ENCODE data around the gene SFXN5. TPM values are rescaled to one million over a fixed set of nuclear protein-coding genes. Genes with fewer than 3 reads are reported as not detected.

Gene SFXN5
- total RNA-seq, 1 experiment from 2014 or later, result 23.9 TPM

GRCh38 chr2:72983500-72984161 is 87.9 kb downstream of the SFXN5 start:
- no peaks in the 10 kb centered on the region for H3K27me3 ChIP-seq (ENCODE audit: control insufficient read depth, insufficient read depth, low read length)
- no peak for DNase-seq
- no peaks in the 10 kb centered on the region; the same call in 1 of the 2 replicates for H3K36me3 ChIP-seq (replicated peaks; ENCODE audit: control insufficient read depth, insufficient read depth, low read length)
- no peak overlapping the region for H3K4me3 ChIP-seq (ENCODE audit: insufficient read depth, low read depth, low read length)

- no peak for DNase-seq
- no peak overlapping the region for H3K4me3 ChIP-seq (ENCODE audit: insufficient read depth, low read depth, low read length)
- H3K36me3 ChIP-seq (replicated peaks; ENCODE audit: control insufficient read depth, insufficient read depth, low read length), result no peaks in the 10 kb centered on the region; the same call in 1 of the 2 replicates
- no peaks in the 10 kb centered on the region for H3K27me3 ChIP-seq (ENCODE audit: control insufficient read depth, insufficient read depth, low read length)
These were observed 88.6 kb downstream of the SFXN5 start for GRCh38 chr2:72982781-72983499.

GRCh38 chr2:72982219-72982618 is 89.3 kb downstream of the SFXN5 start:
- H3K4me3 ChIP-seq (ENCODE audit: insufficient read depth, low read depth, low read length), result no peak overlapping the region
- H3K36me3 ChIP-seq (replicated peaks; ENCODE audit: control insufficient read depth, insufficient read depth, low read length), result no peaks in the 10 kb centered on the region; the same call in 1 of the 2 replicates
- DNase-seq, result no peak
- no peaks in the 10 kb centered on the region for H3K27me3 ChIP-seq (ENCODE audit: control insufficient read depth, insufficient read depth, low read length)

- no peak overlapping the region for H3K4me3 ChIP-seq (ENCODE audit: insufficient read depth, low read depth, low read length)
- DNase-seq, result no peak
- H3K36me3 ChIP-seq (replicated peaks; ENCODE audit: control insufficient read depth, insufficient read depth, low read length), result no peaks in the 10 kb centered on the region; the same call in 1 of the 2 replicates
- H3K27me3 ChIP-seq (ENCODE audit: control insufficient read depth, insufficient read depth, low read length), result no peaks in the 10 kb centered on the region
These were observed 90.0 kb downstream of the SFXN5 start for GRCh38 chr2:72981536-72981935.

GRCh38 chr2:72980535-72981217 is 90.8 kb downstream of the SFXN5 start:
- Histone ChIP-seq H3K36me3 (replicated peaks; ENCODE audit: control insufficient read depth, insufficient read depth, low read length) (no peaks in the 10 kb centered on the region), H3K4me3 (ENCODE audit: insufficient read depth, low read depth, low read length) (no peak overlapping the region), H3K27me3 (ENCODE audit: control insufficient read depth, insufficient read depth, low read length) (no peaks in the 10 kb centered on the region)
- peak; percentile 75 for DNase-seq

- no peaks in the 10 kb centered on the region for H3K36me3 ChIP-seq (replicated peaks; ENCODE audit: control insufficient read depth, insufficient read depth, low read length)
- no peak overlapping the region for H3K4me3 ChIP-seq (ENCODE audit: insufficient read depth, low read depth, low read length)
- no peaks in the 10 kb centered on the region for H3K27me3 ChIP-seq (ENCODE audit: control insufficient read depth, insufficient read depth, low read length)
- DNase-seq, result no peak
These were observed 91.6 kb downstream of the SFXN5 start for GRCh38 chr2:72979896-72980295.

- Histone ChIP-seq H3K4me3 (ENCODE audit: insufficient read depth, low read depth, low read length) (no peak overlapping the region), H3K27me3 (ENCODE audit: control insufficient read depth, insufficient read depth, low read length) (no peaks in the 10 kb centered on the region), H3K36me3 (replicated peaks; ENCODE audit: control insufficient read depth, insufficient read depth, low read length) (no peaks in the 10 kb centered on the region)
- no peak for DNase-seq
These were observed 96.5 kb downstream of the SFXN5 start for GRCh38 chr2:72975017-72975416.

- H3K4me3 ChIP-seq (ENCODE audit: insufficient read depth, low read depth, low read length), result no peak overlapping the region
- H3K36me3 ChIP-seq (replicated peaks; ENCODE audit: control insufficient read depth, insufficient read depth, low read length), result no peaks in the 10 kb centered on the region
- no peaks in the 10 kb centered on the region for H3K27me3 ChIP-seq (ENCODE audit: control insufficient read depth, insufficient read depth, low read length)
- no peak for DNase-seq
These were observed 97.1 kb downstream of the SFXN5 start for GRCh38 chr2:72974436-72974754.

- peak; percentile 95 for DNase-seq
- H3K4me3 ChIP-seq (ENCODE audit: insufficient read depth, low read depth, low read length), result no peak overlapping the region
- no peaks in the 10 kb centered on the region for H3K27me3 ChIP-seq (ENCODE audit: control insufficient read depth, insufficient read depth, low read length)
- H3K36me3 ChIP-seq (replicated peaks; ENCODE audit: control insufficient read depth, insufficient read depth, low read length), result no peaks in the 10 kb centered on the region
These were observed 97.7 kb downstream of the SFXN5 start for GRCh38 chr2:72973566-72974435.

- Histone ChIP-seq H3K27me3 (ENCODE audit: control insufficient read depth, insufficient read depth, low read length) (no peaks in the 10 kb centered on the region), H3K36me3 (replicated peaks; ENCODE audit: control insufficient read depth, insufficient read depth, low read length) (no peaks in the 10 kb centered on the region), H3K4me3 (ENCODE audit: insufficient read depth, low read depth, low read length) (no peak overlapping the region)
- DNase-seq, result no peak
These were observed 98.4 kb downstream of the SFXN5 start for GRCh38 chr2:72973137-72973535.

GRCh38 chr2:72972352-72973136 is 99.0 kb downstream of the SFXN5 start:
- Histone ChIP-seq H3K36me3 (replicated peaks; ENCODE audit: control insufficient read depth, insufficient read depth, low read length) (no peaks in the 10 kb centered on the region), H3K4me3 (ENCODE audit: insufficient read depth, low read depth, low read length) (no peak overlapping the region), H3K27me3 (ENCODE audit: control insufficient read depth, insufficient read depth, low read length) (no peaks in the 10 kb centered on the region)
- peak; percentile 69 for DNase-seq

- no peak for DNase-seq
- Histone ChIP-seq H3K4me3 (ENCODE audit: insufficient read depth, low read depth, low read length) (no peak overlapping the region), H3K27me3 (ENCODE audit: control insufficient read depth, insufficient read depth, low read length) (no peaks in the 10 kb centered on the region), H3K36me3 (replicated peaks; ENCODE audit: control insufficient read depth, insufficient read depth, low read length) (no peaks in the 10 kb centered on the region; the same call in 1 of the 2 replicates)
These were observed 100.5 kb downstream of the SFXN5 start for GRCh38 chr2:72971036-72971435.

GRCh38 chr2:72969706-72970105 is 101.8 kb downstream of the SFXN5 start:
- no peaks in the 10 kb centered on the region; the same call in 1 of the 2 replicates for H3K36me3 ChIP-seq (replicated peaks; ENCODE audit: control insufficient read depth, insufficient read depth, low read length)
- DNase-seq, result no peak
- H3K4me3 ChIP-seq (ENCODE audit: insufficient read depth, low read depth, low read length), result no peak overlapping the region
- no peaks in the 10 kb centered on the region for H3K27me3 ChIP-seq (ENCODE audit: control insufficient read depth, insufficient read depth, low read length)

- Histone ChIP-seq H3K27me3 (ENCODE audit: control insufficient read depth, insufficient read depth, low read length) (no peaks in the 10 kb centered on the region), H3K36me3 (replicated peaks; ENCODE audit: control insufficient read depth, insufficient read depth, low read length) (no peaks in the 10 kb centered on the region; the same call in 1 of the 2 replicates), H3K4me3 (ENCODE audit: insufficient read depth, low read depth, low read length) (no peak overlapping the region)
- no peak for DNase-seq
These were observed 103.2 kb downstream of the SFXN5 start for GRCh38 chr2:72968286-72968685.
